Measurements from ENCODE around the gene CCT8.

CCT8 gene

GRCh38 chr21:29077651-29078090 lies 4.2 kb upstream of the CCT8 start:
- peak overlapping the region; percentile 60 for H3K4me3 ChIP-seq (ENCODE audit: low read depth, low read length)
- peak; percentile 68 for DNase-seq (ENCODE audit: low read depth)

GRCh38 chr21:29076731-29077640 lies 3.5 kb upstream of the CCT8 start:
- peak overlapping the region; percentile 60 for H3K4me3 ChIP-seq (ENCODE audit: low read depth, low read length)
- DNase-seq (ENCODE audit: low read depth) = peak; percentile 54

More at GRCh38 chr21:29077651-29078090, 4.2 kb upstream of the CCT8 start:
- no peak for TF ChIP-seq CTCF (conservative IDR thresholded peaks at IDR 0.05; ENCODE audit: low read depth, low read length)

GRCh38 chr21:29075706-29076466 lies 2.4 kb upstream of the CCT8 start:
- no peak for DNase-seq (ENCODE audit: low read depth)
- TF ChIP-seq CTCF (conservative IDR thresholded peaks at IDR 0.05; ENCODE audit: low read depth, low read length) = no peak
- H3K4me3 ChIP-seq (ENCODE audit: low read depth, low read length) = no peak overlapping the region

- no peak for TF ChIP-seq CTCF (conservative IDR thresholded peaks at IDR 0.05; ENCODE audit: low read depth, low read length)
- H3K4me3 ChIP-seq (ENCODE audit: low read depth, low read length) = no peak overlapping the region
- DNase-seq (ENCODE audit: low read depth) = no peak
Observed at GRCh38 chr21:29074783-29075182, 1.3 kb upstream of the CCT8 start.

- no peak for DNase-seq (ENCODE audit: low read depth)
- H3K4me3 ChIP-seq (ENCODE audit: low read depth, low read length) = peak overlapping the region; percentile 97
- TF ChIP-seq CTCF (conservative IDR thresholded peaks at IDR 0.05; ENCODE audit: low read depth, low read length) = no peak
Observed at GRCh38 chr21:29074007-29074376, 544 bp upstream of the CCT8 start.

GRCh38 chr21:29072873-29073221 lies 601 bp downstream of the CCT8 start:
- DNase-seq (ENCODE audit: low read depth) = peak; percentile 56
- TF ChIP-seq CTCF (conservative IDR thresholded peaks at IDR 0.05; ENCODE audit: low read depth, low read length) = no peak
- peak overlapping the region; percentile 97 for H3K4me3 ChIP-seq (ENCODE audit: low read depth, low read length)

GRCh38 chr21:29064850-29065481 lies 8.5 kb downstream of the CCT8 start:
- TF ChIP-seq CTCF (conservative IDR thresholded peaks at IDR 0.05; ENCODE audit: low read depth, low read length) = no peak
- no peak overlapping the region for H3K4me3 ChIP-seq (ENCODE audit: low read depth, low read length)
- DNase-seq (ENCODE audit: low read depth) = no peak

Data from choroid plexus epithelial cell (primary cell).